A673 (cell line): ENCODE measurements around the gene MALT1. TPM values are rescaled to one million over a fixed set of nuclear protein-coding genes. Genes with fewer than 3 reads are reported as not detected.

ENCODE experiments used
- BruUV-seq: library from RNA; stranded (reverse); fragments of 400-500 nt; replicated peaks from 2 replicates; lab custom pipeline; 2021; lab: Mats Ljungman, UMichigan
- CTCF ChIA-PET: fragments of 300-600 bp; sonication (Branson Sonifier 250); formaldehyde crosslinking; loops from one replicate; lab custom pipeline; 2022; ENCODE audit warnings: antibody characterized with exemption; lab: Charles Lee
- POLR2A ChIA-PET: fragments of 300-600 bp; sonication (Branson Sonifier 250); formaldehyde crosslinking; loops from one replicate; lab custom pipeline; 2022; ENCODE audit warnings: antibody characterized with exemption; ENCODE audit not compliant: low non-redundant PET; lab: Charles Lee
- DNase-seq: peaks from one replicate; pipeline ENCODE4 v3.0.0-alpha.2; 2015; ENCODE audit warnings: low spot score
- H3K27ac ChIP-seq: fragments of 200-600 bp; sonication (generic); 2 replicates; pipeline ENCODE4 v1.5.1; 2016; ENCODE audit warnings: mixed run types, low read depth, mild to moderate bottlenecking, mixed read lengths, antibody characterized with exemption, low read length; ENCODE audit not compliant: poor library complexity, severe bottlenecking
- H3K27me3 ChIP-seq: fragments of 200-600 bp; sonication (generic); replicated peaks from 2 replicates; pipeline ENCODE4 v1.6.1; 2017; ENCODE audit warnings: mixed run types, low read depth, mild to moderate bottlenecking, mixed read lengths, antibody characterized with exemption, low read length; ENCODE audit not compliant: insufficient read depth, poor library complexity
- H3K36me3 ChIP-seq: fragments of 200-600 bp; sonication (generic); 2 replicates; pipeline ENCODE4 v1.6.1; 2016; ENCODE audit warnings: mixed run types, mild to moderate bottlenecking, mixed read lengths, antibody characterized with exemption, low read length; ENCODE audit not compliant: insufficient read depth, poor library complexity, severe bottlenecking
- H3K4me1 ChIP-seq: fragments of 200-600 bp; sonication (generic); 2 replicates; pipeline ENCODE4 v1.6.1; 2017; ENCODE audit warnings: mixed run types, mild to moderate bottlenecking, mixed read lengths, antibody characterized with exemption, low read length; ENCODE audit not compliant: insufficient read depth, poor library complexity, severe bottlenecking
- H3K4me3 ChIP-seq: fragments of 200-600 bp; sonication (generic); 2 replicates; pipeline ENCODE4 v1.5.1; 2016; ENCODE audit warnings: low read depth, mixed run types, mild to moderate bottlenecking, mixed read lengths, low read length; ENCODE audit not compliant: poor library complexity, severe bottlenecking
- H3K9me3 ChIP-seq: fragments of 200-600 bp; sonication (generic); 2 replicates; pipeline ENCODE4 v1.6.1; 2016; ENCODE audit warnings: mixed run types, low read depth, mild to moderate bottlenecking, mixed read lengths, antibody characterized with exemption, low read length; ENCODE audit not compliant: poor library complexity, severe bottlenecking
- CTCF ChIP-seq: fragments of 300-800, 200-600 bp; sonication (generic); conservative IDR thresholded peaks from 2 replicates; pipeline ENCODE4 v1.5.1; 2017; ENCODE audit warnings: low read depth, mild to moderate bottlenecking, antibody characterized with exemption, low read length, moderate library complexity, mixed read lengths
- EZH2 ChIP-seq: fragments of 200-600 bp; sonication (generic); IDR thresholded peaks from 2 replicates; pipeline ENCODE4 v1.6.1; 2017; ENCODE audit warnings: borderline replicate concordance, low read depth, mild to moderate bottlenecking, mixed read lengths, antibody characterized with exemption, low read length; ENCODE audit not compliant: poor library complexity, severe bottlenecking
- intact Hi-C: fragments of 100-400 bp; cut with micrococcal nuclease; formaldehyde crosslinking; loops from one replicate; pipeline ENCODE4 v1.10.0; 2022; ENCODE audit not compliant: unreplicated experiment
- total RNA-seq: library from RNA; stranded (reverse); gene quantifications from 2 replicates; pipeline ENCODE4 v1.2.3, GENCODE V29; 2021

MALT1 gene
- total RNA-seq, 1 experiment from 2014 or later = 23.0 TPM

- no peak for TF ChIP-seq EZH2
- TF ChIP-seq CTCF = no peak
- intact Hi-C loops = loop anchor here (5.0 kb wide), 2 partner anchors 88 to 143 kb away; no protein-coding TSS in a partner anchor
- Histone ChIP-seq H3K4me1 (peaks cover 28% of the 10 kb centered on the region), H3K36me3 (no peaks in the 10 kb centered on the region), H3K4me3 (peak overlapping the region; percentile 81), H3K9me3 (no peaks in the 10 kb centered on the region), H3K27me3 (no peaks in the 10 kb centered on the region), H3K27ac (peak overlapping the region; percentile 88)
- POLR2A ChIA-PET = interaction anchor here (0.7 to 1.0 kb wide), 2 partner anchors 12 to 200 kb away, joined by 3 to 9 read pairs; no protein-coding TSS in a partner anchor
- no peak for DNase-seq
- CTCF ChIA-PET = interaction anchor here (1.0 kb wide), 1 partner anchor 95 kb away, joined by 6 read pairs; no protein-coding TSS in a partner anchor
- TSS peak; percentile 87 for BruUV-seq
Measured at GRCh38 chr18:58670404-58671110, 708 bp upstream of the MALT1 start.

DNA sequence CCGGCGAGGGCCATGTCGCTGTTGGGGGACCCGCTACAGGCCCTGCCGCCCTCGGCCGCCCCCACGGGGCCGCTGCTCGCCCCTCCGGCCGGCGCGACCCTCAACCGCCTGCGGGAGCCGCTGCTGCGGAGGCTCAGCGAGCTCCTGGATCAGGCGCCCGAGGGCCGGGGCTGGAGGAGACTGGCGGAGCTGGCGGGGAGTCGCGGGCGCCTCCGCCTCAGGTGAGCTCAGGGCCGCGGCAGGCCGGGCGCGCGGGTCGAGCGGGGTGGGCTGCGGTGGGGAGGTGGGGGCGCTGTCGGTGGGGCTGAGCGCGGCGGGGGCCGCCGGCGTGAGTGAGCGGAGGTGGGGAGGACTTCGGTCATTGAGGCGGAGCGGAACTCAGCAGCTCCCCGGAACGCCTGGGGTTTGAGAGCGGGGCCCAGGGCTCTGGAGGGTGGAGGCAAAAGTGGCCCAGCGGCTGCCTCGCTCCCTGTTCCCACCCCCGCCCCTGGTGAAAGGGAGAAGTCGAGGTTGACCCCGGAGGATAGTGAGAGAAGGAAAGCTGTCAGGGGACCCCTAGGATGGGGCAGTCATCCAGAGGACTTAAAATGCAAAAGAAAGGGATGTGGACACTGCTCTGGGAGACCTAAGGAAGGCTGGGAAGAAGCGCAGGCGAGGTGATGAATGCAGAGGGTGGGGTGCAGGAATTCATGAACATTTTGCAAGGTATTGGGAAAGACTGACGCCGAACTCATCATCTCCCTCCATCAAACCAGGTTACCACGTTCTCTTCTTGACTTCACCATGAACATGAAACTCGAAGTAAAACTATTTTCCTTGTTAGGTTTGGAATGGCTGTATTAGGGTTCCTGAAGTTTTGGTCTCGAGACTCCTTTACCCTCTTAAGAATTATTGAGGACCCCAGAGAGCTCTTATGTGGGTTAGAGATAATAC lies 633 bp downstream of the MALT1 start:
- ChIA-PET CTCF (interaction anchor here (0.6 to 1.0 kb wide), 5 partner anchors 59 to 107 kb away, joined by 6 to 11 read pairs (median 6); no protein-coding TSS in a partner anchor), POLR2A (interaction anchor here (1.0 kb wide), 1 partner anchor 10 kb away, joined by 9 read pairs; no protein-coding TSS in a partner anchor)
- TF ChIP-seq CTCF (no peak), EZH2 (no peak)
- H3K4me1 ChIP-seq = peaks cover 28% of the 10 kb centered on the region
- TSS peak; percentile 31 for BruUV-seq
- peak; percentile 43 for DNase-seq
- peak overlapping the region; percentile 81 for H3K4me3 ChIP-seq
- intact Hi-C loops = loop anchor here (5.0 kb wide), 2 partner anchors 90 to 145 kb away; no protein-coding TSS in a partner anchor
- no peaks in the 10 kb centered on the region for H3K27me3 ChIP-seq
- peak overlapping the region; percentile 88 for H3K27ac ChIP-seq
- no peaks in the 10 kb centered on the region for H3K36me3 ChIP-seq
- H3K9me3 ChIP-seq = no peaks in the 10 kb centered on the region

GRCh38 chr18:58674159-58674558 lies 2.9 kb downstream of the MALT1 start:
- no peak overlapping the region for H3K27ac ChIP-seq
- no peaks in the 10 kb centered on the region for H3K36me3 ChIP-seq
- intact Hi-C loops = loop anchor here (5.0 kb wide), 2 partner anchors 92 to 147 kb away; no protein-coding TSS in a partner anchor
- no peaks in the 10 kb centered on the region for H3K27me3 ChIP-seq
- H3K4me3 ChIP-seq = no peak overlapping the region
- H3K9me3 ChIP-seq = no peaks in the 10 kb centered on the region
- ChIA-PET POLR2A (no interaction called here), CTCF (no interaction called here)
- no peak for TF ChIP-seq CTCF
- no peak for TF ChIP-seq EZH2
- BruUV-seq = no TSS peak
- no peak for DNase-seq
- peaks cover 25% of the 10 kb centered on the region for H3K4me1 ChIP-seq
